GM21526 (cell line): ENCODE results near the gene WDFY4.

Source experiments
- ATAC-seq: cut with Tn5 transposase; IDR thresholded peaks from one replicate; pipeline ENCODE4 v1.9.1; 2021; ENCODE audit warnings: moderate library complexity; ENCODE audit not compliant: unreplicated experiment, low FRiP score

The WDFY4 gene

GRCh38 chr10:48767373-48768143 lies 82.9 kb downstream of the WDFY4 start:
- ATAC-seq = no peak

- ATAC-seq = no peak
Observed at GRCh38 chr10:48768144-48768766, 83.6 kb downstream of the WDFY4 start.

GRCh38 chr10:48768926-48769325 lies 84.3 kb downstream of the WDFY4 start:
- ATAC-seq = no peak

DNA sequence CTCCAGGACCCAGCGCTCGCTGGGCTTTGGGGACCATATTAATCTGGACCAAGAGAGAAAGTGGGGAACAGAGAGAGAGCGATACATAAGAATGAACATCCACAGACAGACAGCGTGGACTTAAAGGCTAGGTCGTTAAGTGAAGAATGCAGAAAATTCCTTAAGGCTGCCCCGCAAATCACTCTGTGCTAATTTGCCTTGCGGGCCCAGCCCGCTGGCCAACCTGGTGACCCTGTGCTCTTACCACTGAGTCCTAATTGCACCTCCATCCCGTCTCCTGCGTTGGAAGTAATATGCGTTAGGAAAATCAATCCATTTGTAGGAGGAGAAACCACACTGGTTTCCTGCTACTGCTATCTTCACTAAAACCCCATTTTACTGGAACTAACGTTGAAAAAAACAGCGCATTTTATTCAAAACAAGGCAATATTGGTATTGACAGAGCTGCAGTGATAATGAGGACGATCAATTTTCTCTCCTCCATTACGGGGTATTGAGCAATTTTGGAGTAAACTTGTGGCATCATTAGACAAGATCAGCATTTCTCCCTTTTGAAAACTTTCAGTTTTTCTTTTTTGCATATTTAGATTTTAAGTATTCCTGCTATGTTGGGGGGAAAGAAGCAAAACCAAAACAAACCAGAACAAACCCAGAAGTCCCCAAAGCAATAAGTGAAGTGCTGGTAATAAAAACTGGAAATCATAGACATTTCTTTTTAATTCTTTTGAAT lies 85.2 kb downstream of the WDFY4 start:
- no peak for ATAC-seq

DNA sequence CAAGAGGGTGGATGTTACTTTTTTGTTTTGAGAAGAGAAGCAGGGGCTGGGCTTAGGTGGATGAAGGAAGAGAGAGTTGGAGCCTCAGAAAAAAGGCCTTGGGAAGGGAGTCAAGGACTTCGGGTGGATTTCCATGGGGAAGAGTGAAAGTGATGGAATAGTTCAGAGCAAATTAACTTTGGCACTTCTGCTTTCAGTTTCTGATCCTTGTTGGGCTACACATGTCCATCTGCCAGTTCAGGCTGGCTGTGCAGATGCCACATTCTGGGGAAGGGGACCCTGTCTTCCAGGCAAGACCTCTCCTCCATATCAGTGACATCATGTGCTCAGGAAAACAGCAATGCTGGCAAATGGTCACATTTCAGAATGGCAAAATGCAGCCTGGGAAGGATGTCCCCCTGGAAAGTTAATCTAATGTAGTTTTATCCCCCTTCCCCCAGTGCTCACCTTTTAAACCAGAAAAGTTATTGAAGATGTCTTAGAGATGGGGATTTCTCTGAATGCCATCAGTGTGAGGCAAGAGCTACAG lies 86.0 kb downstream of the WDFY4 start:
- no peak for ATAC-seq

- ATAC-seq = no peak
Observed at GRCh38 chr10:48771234-48771633, 86.6 kb downstream of the WDFY4 start.

DNA sequence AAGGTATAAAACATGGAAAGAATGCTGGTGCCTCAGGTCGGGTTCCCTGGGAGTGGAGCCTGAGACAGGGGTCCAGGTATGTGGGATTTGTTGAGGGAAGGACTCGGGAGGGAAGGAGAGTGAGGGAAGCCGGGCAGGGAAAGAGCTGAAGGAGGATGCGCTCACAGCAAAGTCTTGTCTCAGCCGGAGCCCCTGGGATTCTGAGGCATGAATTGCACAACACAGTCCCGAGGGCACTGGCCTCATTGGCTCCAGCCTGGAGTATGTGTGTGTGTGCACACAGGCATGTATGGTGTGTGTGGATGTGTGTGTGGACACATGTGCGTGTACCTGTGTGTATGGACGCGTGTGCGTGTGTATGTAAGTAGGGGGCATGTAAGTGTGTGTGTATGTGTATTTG lies 87.4 kb downstream of the WDFY4 start:
- ATAC-seq = no peak

GRCh38 chr10:48773580-48773979 lies 88.9 kb downstream of the WDFY4 start:
- ATAC-seq = no peak

- no peak for ATAC-seq
Observed at GRCh38 chr10:48774416-48775205, 89.9 kb downstream of the WDFY4 start.

DNA sequence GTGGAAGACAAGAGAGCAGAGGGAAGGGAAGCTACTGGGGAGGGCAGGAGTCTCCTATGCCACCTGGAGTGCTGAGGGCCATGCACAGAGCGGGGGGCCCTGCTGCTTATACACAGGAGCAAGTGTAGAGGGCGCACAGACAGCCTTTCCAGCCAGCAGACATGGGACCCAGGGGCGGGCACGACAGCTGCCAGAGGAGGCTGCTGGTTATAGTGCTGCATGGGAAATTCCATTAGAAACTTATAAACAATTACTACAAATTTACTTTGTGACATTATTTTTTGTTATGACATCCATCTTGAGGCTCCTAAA lies 90.5 kb downstream of the WDFY4 start:
- no peak for ATAC-seq

DNA sequence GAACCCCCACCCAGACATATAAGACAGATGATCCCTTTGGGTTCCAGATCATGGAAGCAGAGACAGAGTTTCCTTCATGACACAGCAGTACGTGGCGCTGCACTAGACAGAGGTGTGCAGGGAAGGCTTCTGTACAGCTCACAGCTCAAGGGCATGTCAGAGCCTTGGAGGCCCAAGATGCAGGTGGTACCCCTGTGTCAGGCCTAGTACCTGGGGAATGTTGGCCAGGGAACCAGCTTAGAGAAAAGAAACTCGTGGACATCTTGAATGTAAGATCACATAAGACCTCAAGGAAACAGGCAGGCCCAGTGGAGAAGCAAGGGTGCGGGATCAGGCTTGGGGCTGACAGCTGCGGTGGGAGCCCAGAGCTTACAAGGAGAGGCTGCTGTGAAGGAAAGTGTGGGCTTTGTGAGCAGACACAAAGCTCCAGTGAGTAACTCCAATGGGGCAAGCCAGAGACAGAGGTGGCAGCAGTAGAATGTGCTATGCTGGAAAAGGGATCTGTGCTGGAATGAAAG lies 91.4 kb downstream of the WDFY4 start:
- ATAC-seq = no peak

DNA sequence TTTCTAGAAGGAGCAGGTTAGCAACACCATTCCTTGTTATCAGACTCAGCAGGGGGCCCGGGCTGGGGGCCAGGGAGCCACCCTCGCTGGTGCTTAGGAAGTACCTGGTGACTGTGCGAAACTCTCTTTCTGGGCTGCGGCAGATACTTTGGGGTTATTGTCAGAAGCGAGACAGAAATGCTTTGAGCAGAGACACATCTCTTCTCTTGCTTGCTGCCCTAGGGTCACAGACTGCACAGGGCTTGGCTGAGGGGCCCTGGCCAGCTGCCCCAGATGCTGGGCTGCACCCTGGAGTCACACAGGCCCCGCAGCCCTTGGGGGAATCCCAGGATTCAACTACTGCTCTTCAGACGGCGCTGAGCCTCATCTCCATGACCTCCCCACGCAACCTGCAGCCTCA lies 91.9 kb downstream of the WDFY4 start:
- ATAC-seq = no peak

- ATAC-seq = no peak
Observed at GRCh38 chr10:48777110-48777509, 92.4 kb downstream of the WDFY4 start.

DNA sequence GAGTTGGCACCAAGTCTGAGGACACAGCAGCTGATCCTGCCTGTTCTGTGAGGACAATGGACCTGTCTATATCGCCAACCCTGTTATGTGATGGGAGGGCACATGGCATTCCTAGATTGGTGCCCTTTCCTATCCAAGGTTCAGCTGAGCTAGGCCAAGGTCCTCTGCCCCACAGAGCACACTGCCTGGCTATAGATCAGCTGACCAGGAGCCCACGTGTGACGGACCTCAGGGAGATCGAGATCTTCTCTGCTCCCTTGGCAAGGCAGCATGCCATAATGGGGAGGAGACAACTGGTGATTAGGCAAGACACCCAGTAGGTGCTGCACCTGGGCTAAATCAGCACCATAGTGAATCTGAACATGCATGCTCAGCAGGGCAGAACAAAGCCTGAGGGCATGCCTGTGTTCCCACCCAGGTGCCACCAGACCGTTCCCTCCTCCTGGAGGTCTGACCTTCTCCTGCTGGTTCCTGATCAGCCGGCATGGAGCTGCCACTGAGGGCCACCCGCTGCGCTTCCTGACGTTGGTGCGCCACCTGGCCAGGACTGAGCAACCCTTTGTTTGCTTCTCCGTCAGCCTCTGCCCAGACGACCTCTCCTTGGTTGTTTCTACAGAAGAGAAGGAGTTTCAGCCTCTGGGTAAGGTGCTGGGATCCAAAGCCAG lies 93.7 kb downstream of the WDFY4 start:
- no peak for ATAC-seq

DNA sequence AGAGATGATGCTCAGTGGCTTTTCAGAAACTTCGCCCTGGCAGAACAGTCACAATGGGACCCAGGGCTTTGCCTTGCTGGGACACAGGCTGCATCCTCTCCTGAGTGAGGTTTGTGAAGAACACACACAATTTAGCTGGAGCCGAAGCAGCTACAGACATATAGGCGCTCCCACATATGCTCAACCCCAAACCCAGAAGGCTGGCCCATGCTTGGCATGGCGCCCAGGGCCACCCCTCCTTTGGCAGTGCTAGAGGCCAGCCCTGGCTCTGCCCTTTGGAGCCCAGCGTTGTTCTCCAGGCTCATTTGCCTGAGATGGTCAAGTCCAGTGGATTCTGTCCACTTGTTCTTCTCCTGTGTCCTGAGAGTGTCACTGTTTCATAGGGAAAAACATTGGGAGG lies 94.4 kb downstream of the WDFY4 start:
- no peak for ATAC-seq

GRCh38 chr10:48779546-48780152 lies 95.0 kb downstream of the WDFY4 start:
- ATAC-seq = no peak

GRCh38 chr10:48780341-48780740 lies 95.7 kb downstream of the WDFY4 start:
- no peak for ATAC-seq

DNA sequence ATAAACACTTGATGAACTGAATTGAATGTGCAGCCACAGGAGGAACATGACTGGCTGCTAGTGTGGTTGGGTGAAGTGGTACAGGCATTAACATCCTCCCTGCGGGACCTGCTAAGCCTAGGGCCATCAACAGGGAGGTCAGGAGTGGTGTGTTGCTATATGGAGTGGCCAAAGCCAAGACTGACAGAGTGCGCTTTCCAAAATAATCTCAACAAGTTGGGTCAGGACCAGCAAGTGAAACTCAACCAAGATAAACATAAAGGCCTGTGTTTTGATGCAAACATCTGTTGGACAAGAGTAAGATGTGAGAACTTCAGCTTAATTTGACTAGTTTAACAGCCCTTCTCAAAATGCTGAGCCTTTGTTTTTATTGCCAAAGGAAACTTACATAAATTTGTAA lies 97.7 kb downstream of the WDFY4 start:
- ATAC-seq = no peak

DNA sequence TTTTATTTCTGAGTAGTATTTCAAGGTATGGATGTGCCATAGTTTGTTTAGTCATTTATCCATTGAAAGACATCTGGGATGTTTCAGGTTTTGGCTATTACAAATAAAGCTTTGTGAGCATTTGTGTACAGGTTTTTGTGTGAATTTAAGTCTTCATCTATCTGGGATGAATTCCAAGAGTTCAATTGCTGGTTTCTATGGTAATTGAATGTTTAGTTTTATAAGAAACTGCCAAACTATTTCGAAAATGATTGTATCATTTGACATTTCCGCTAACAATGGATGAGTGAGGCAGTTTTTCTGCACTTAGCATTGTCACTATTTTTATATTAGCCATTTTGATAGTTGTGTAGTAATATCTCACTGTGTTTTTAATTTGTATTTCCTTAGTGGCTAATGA lies 99.4 kb downstream of the WDFY4 start:
- ATAC-seq = no peak

- ATAC-seq = no peak
Observed at GRCh38 chr10:48785796-48786195, 101.1 kb downstream of the WDFY4 start.
